ENCODE results near the gene GOLGA1.

DNA sequence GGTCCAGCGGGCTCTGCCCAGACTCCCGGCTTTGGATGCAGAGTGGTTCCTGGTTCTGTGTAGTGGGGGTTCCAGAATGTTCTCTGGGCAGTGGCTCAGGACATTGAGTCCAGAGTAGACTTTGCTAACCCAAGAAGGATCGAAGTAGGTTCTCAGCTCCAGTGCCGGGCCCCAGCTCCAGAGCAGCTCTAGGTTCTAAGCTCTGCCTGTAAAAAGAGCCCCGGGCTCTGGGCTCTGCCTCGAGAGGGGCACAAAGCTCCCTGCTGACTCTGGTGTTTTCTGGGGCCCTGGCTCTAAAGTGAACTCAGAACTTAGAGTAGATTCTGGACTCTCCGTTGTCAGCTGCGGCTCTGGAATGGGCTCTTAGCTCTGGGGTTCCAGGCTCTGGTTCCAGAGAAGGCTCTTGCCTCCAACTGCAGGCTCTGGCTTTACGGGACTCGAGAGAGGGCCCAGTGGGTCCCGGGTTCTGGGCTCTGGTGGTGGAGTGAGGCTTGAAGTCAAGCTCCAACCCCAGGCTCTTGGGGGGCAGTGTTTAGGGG is 87.2 kb downstream of the GOLGA1 start:
- TF ChIP-seq, protein P1, sequence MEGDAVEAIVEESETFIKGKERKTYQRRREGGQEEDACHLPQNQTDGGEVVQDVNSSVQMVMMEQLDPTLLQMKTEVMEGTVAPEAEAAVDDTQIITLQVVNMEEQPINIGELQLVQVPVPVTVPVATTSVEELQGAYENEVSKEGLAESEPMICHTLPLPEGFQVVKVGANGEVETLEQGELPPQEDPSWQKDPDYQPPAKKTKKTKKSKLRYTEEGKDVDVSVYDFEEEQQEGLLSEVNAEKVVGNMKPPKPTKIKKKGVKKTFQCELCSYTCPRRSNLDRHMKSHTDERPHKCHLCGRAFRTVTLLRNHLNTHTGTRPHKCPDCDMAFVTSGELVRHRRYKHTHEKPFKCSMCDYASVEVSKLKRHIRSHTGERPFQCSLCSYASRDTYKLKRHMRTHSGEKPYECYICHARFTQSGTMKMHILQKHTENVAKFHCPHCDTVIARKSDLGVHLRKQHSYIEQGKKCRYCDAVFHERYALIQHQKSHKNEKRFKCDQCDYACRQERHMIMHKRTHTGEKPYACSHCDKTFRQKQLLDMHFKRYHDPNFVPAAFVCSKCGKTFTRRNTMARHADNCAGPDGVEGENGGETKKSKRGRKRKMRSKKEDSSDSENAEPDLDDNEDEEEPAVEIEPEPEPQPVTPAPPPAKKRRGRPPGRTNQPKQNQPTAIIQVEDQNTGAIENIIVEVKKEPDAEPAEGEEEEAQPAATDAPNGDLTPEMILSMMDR (IDR thresholded peaks at IDR 0.05; ENCODE audit: insufficient read depth, low read depth, low read length): no peak
- TF ChIP-seq EZH2 (IDR thresholded peaks at IDR 0.05; ENCODE audit: insufficient read depth, low read length): no peak
